GM12878 (cell line): ENCODE data around the gene CCL25. TPM values are rescaled to one million over a fixed set of nuclear protein-coding genes. Genes with fewer than 3 reads are reported as not detected.

ENCODE experiments used
- ATAC-seq: fragments of 200-7000 bp; cut with Tn5 transposase; 3 replicates; pipeline ENCODE4 v1.9.1; 2020; ENCODE audit warnings: mild to moderate bottlenecking, moderate library complexity
- BruUV-seq: library from RNA; stranded (reverse); fragments of 400-500 nt; replicated peaks from 2 replicates; lab custom pipeline; 2021; lab: Mats Ljungman, UMichigan
- CTCF ChIA-PET: fragments of 300-600 bp; sonication (Branson Sonifier 250); formaldehyde crosslinking; extraction: SDS; loops from one replicate; lab custom pipeline; 2021; ENCODE audit warnings: inconsistent platforms; lab: Yijun Ruan, JAX
- POLR2A ChIA-PET: fragments of 350-600 bp; formaldehyde crosslinking; extraction: SDS; loops from one replicate; lab custom pipeline; 2021; ENCODE audit warnings: inconsistent platforms; lab: Charles Lee
- RAD21 ChIA-PET: fragments of 300-600 bp; sonication (Branson Sonifier 250); formaldehyde crosslinking; loops from one replicate; lab custom pipeline; 2023; ENCODE audit warnings: antibody characterized with exemption; ENCODE audit not compliant: unreplicated experiment; lab: Charles Lee
- SMC1A ChIA-PET: fragments of 300-600 bp; sonication (Branson Sonifier 250); formaldehyde crosslinking; loops from one replicate; lab custom pipeline; 2023; ENCODE audit not compliant: unreplicated experiment, uncharacterized antibody; lab: Charles Lee
- DNase-seq: peaks from one replicate; pipeline ENCODE4 v3.0.0-alpha.2; 2011; ENCODE audit warnings: low read depth, low spot score
- FAIRE-seq: peaks from 3 replicates; lab custom pipeline; 2011; peaks lifted over from hg19 to GRCh38; lab: Jason Lieb, UNC
- H2AFZ ChIP-seq: 2 replicates; pipeline ENCODE4 v1.6.0; 2011; ENCODE audit warnings: low read depth, low read length, control low read depth; ENCODE audit not compliant: control insufficient read depth
- H3K27ac ChIP-seq: 2 replicates; pipeline ENCODE4 v1.5.1; 2011; ENCODE audit warnings: control low read depth; ENCODE audit not compliant: control insufficient read depth, insufficient read depth
- H3K27me3 ChIP-seq, 2 experiments: replicated peaks in 1 of 2; 2 replicates each; pipeline versions ENCODE4 v1.6.0 to v1.6.1; 2011; ENCODE audit warnings: low read length in 1 of 2; ENCODE audit not compliant: control insufficient read depth in 2 of 2, insufficient read depth in 2 of 2
- H3K36me3 ChIP-seq, 2 experiments: 2 replicates each; pipeline ENCODE4 v1.5.1; 2011; ENCODE audit warnings: low read length in 1 of 2; ENCODE audit not compliant: control insufficient read depth in 2 of 2, insufficient read depth in 2 of 2
- H3K4me1 ChIP-seq: 2 replicates; pipeline ENCODE4 v1.6.1; 2011; ENCODE audit warnings: mild to moderate bottlenecking, low read length, moderate library complexity, mixed read lengths; ENCODE audit not compliant: control insufficient read depth, insufficient read depth
- H3K4me2 ChIP-seq: 2 replicates; pipeline ENCODE4 v1.6.0; 2011; ENCODE audit warnings: control low read depth; ENCODE audit not compliant: control insufficient read depth, insufficient read depth
- H3K4me3 ChIP-seq: fragments of 200-600 bp; sonication (generic); 2 replicates; pipeline ENCODE4 v1.5.1; 2016
- H3K79me2 ChIP-seq: 2 replicates; pipeline ENCODE4 v1.6.0; 2011; ENCODE audit warnings: low read length; ENCODE audit not compliant: control insufficient read depth, insufficient read depth
- H3K9ac ChIP-seq: 2 replicates; pipeline ENCODE4 v1.8.0; 2011; ENCODE audit warnings: low read length, control low read depth, mixed read lengths; ENCODE audit not compliant: control insufficient read depth, insufficient read depth
- H3K9me3 ChIP-seq: replicated peaks from 3 replicates; pipeline ENCODE4 v1.5.1; 2011; ENCODE audit warnings: mild to moderate bottlenecking, low read length; ENCODE audit not compliant: control insufficient read depth, insufficient read depth
- H4K20me1 ChIP-seq: 2 replicates; pipeline ENCODE4 v1.6.0; 2011; ENCODE audit not compliant: control insufficient read depth, insufficient read depth
- CBFB ChIP-seq: IDR thresholded peaks from 2 replicates; pipeline ENCODE4 v1.6.1; 2016; ENCODE audit warnings: antibody characterized with exemption, low read depth
- CEBPB ChIP-seq, 2 experiments: fragments of 150-350 bp in 1 of 2; IDR thresholded peaks; 2 replicates each; pipeline ENCODE4 v1.6.1; 2012 to 2014; ENCODE audit warnings: low read depth in 2 of 2, low read length in 2 of 2, borderline replicate concordance in 1 of 2, inconsistent platforms in 1 of 2
- IRF5 ChIP-seq: fragments of 450-650 bp; IDR thresholded peaks from 2 replicates; pipeline ENCODE4 v1.6.1; 2017; ENCODE audit warnings: borderline replicate concordance
- KLF5 ChIP-seq: fragments of 450-650 bp; IDR thresholded peaks from 2 replicates; pipeline ENCODE4 v1.6.1; 2014; ENCODE audit warnings: mild to moderate bottlenecking; ENCODE audit not compliant: partially characterized antibody
- MTA2 ChIP-seq: fragments of 450-650 bp; IDR thresholded peaks from 2 replicates; pipeline ENCODE4 v1.6.1; 2016; ENCODE audit warnings: low read depth, mild to moderate bottlenecking, moderate library complexity
- NFXL1 ChIP-seq: fragments of 450-650 bp; IDR thresholded peaks from 2 replicates; pipeline ENCODE4 v1.6.1; 2017; ENCODE audit warnings: antibody characterized with exemption, mild to moderate bottlenecking, borderline replicate concordance
- NKRF ChIP-seq: fragments of 450-650 bp; conservative IDR thresholded peaks from 2 replicates; pipeline ENCODE4 v1.6.1; 2017; ENCODE audit warnings: mild to moderate bottlenecking, moderate library complexity
- NR2C1 ChIP-seq: fragments of 450-650 bp; IDR thresholded peaks from 2 replicates; pipeline ENCODE4 v1.6.1; 2017; ENCODE audit warnings: antibody characterized with exemption, mild to moderate bottlenecking, moderate library complexity
- PBX3 ChIP-seq: IDR thresholded peaks from 2 replicates; pipeline ENCODE4 v1.6.1; 2011; ENCODE audit warnings: mild to moderate bottlenecking, low read depth, low read length, moderate library complexity; ENCODE audit not compliant: insufficient replicate concordance
- POLR2A ChIP-seq: IDR thresholded peaks from 2 replicates; pipeline ENCODE4 v1.6.1; 2011; ENCODE audit warnings: low read depth, mild to moderate bottlenecking, low read length
- POLR2AphosphoS2 ChIP-seq: IDR thresholded peaks from 2 replicates; pipeline ENCODE4 v1.6.1; 2011; ENCODE audit warnings: low read depth, mild to moderate bottlenecking, low read length, improper control_type of control experiment, moderate library complexity
- POU2F2 ChIP-seq: IDR thresholded peaks from 3 replicates; pipeline ENCODE4 v1.6.1; 2011; ENCODE audit warnings: low read depth, mild to moderate bottlenecking, low read length, borderline replicate concordance
- RCOR1 ChIP-seq: conservative IDR thresholded peaks from 2 replicates; pipeline ENCODE4 v1.6.1; 2012; ENCODE audit warnings: low read depth, low read length, improper control_type of control experiment
- SMAD5 ChIP-seq: IDR thresholded peaks from 2 replicates; pipeline ENCODE4 v1.6.1; 2016; ENCODE audit warnings: antibody characterized with exemption, low read depth
- SMARCA5 ChIP-seq: fragments of 450-650 bp; IDR thresholded peaks from 2 replicates; pipeline ENCODE4 v1.6.1; 2017; ENCODE audit warnings: mild to moderate bottlenecking
- TAF1 ChIP-seq: IDR thresholded peaks from 2 replicates; pipeline ENCODE4 v1.6.1; 2011; ENCODE audit warnings: mild to moderate bottlenecking, low read depth, low read length, borderline replicate concordance
- TCF12 ChIP-seq: IDR thresholded peaks from 2 replicates; pipeline ENCODE4 v1.6.1; 2011; ENCODE audit warnings: low read depth, mild to moderate bottlenecking, low read length
- WRNIP1 ChIP-seq: IDR thresholded peaks from 2 replicates; pipeline ENCODE4 v1.6.1; 2011; ENCODE audit warnings: low read depth, low read length, improper control_type of control experiment, borderline replicate concordance
- ZNF24 ChIP-seq: fragments of 450-650 bp; IDR thresholded peaks from 2 replicates; pipeline ENCODE4 v1.6.1; 2017; ENCODE audit warnings: antibody characterized with exemption, mild to moderate bottlenecking
- WGBS: methylation state at CpG from one replicate; pipeline ENCODE4 v1.1.6; 2016; ENCODE audit warnings: low lambda C conversion rate; ENCODE audit not compliant: insufficient replicate concordance, insufficient coverage; ENCODE audit errors: missing lambda C conversion rate; 5-methylcytosine and 5-hydroxymethylcytosine counted together
- in situ Hi-C: fragments of 300-500 bp; cut with MboI; formaldehyde crosslinking; loops from 9 replicates; pipeline ENCODE4 v1.14.3; 2018; ENCODE audit warnings: mixed read lengths
- intact Hi-C: fragments of 100-400 bp; cut with micrococcal nuclease; formaldehyde crosslinking; loops from one replicate; pipeline ENCODE4 v1.14.2; 2022; ENCODE audit not compliant: unreplicated experiment
- polyA plus RNA-seq, 11 experiments: library from polyadenylated mRNA; depleted of rRNA in 4 of 11; unstranded in 6 of 11; stranded (reverse) in 5 of 11; fragments of >200 nt; fragmentation: Nextera tagmentation in 4 of 11; fragmentation: Illumina TruSeq in 1 of 11; extraction: Ambion mirVana in 4 of 11; extraction: Trizol in 1 of 11; gene quantifications; 1 replicate in 1 of 11; 2 replicates in 10 of 11; pipeline versions ENCODE4 v1.2.1 to v1.2.3, GENCODE V29; 2011 to 2016; ENCODE audit warnings: inconsistent platforms in 2 of 11, missing spikeins in 2 of 11, low read depth in 1 of 11
- total RNA-seq, 4 experiments: library from RNA; depleted of rRNA in 3 of 4; stranded (reverse); fragments of >200 nt in 3 of 4; fragmentation: Illumina TruSeq in 1 of 4; extraction: Trizol in 1 of 4; gene quantifications; 2 replicates each; pipeline versions ENCODE4 v1.2.1 to v1.2.3, GENCODE V29; 2013 to 2021

CCL25 gene
- total and polyA plus RNA-seq, 10 of the 15 experiments (the other 5 are each of a cell fraction or from before 2014, with no cell fraction given), result 0.53 to 12.0 (median 8.3) TPM

GRCh38 chr19:8004001-8004400, 48.6 kb upstream of the CCL25 start:
- POLR2A ChIA-PET, result no interaction called here
- no peak for ATAC-seq
- peaks cover 12% of the 10 kb centered on the region for H4K20me1 ChIP-seq

More at GRCh38 chr19:8004001-8004400, 48.6 kb upstream of the CCL25 start:
- in situ Hi-C loops (no loop called here), intact Hi-C loops (loop anchor here (5.0 kb wide), 1 partner anchor 48 kb away; the partner anchor contains the start of gene CCL25)
- no peak for FAIRE-seq
- DNase-seq, result no peak
- H3K27me3 ChIP-seq, result no peaks in the 10 kb centered on the region
- peak overlapping the region; percentile 76; the same call in 1 of the 2 replicates for H3K9ac ChIP-seq
- ChIA-PET SMC1A (interaction anchor here (1.6 to 5.7 kb wide), 2 partner anchors 25 to 60 kb away, joined by 3 to 29 read pairs; partner anchors contain the start of gene TIMM44), CTCF (interaction anchor here (0.6 to 7.8 kb wide), 4 partner anchors 9 to 340 kb away, joined by 3 to 55 read pairs (median 8); partner anchors contain the start of gene TIMM44), RAD21 (interaction anchor here (0.6 to 3.0 kb wide), 2 partner anchors 60 kb away, joined by 3 to 16 read pairs; partner anchors contain the start of gene TIMM44)
- peaks cover 27% of the 10 kb centered on the region for H3K4me1 ChIP-seq
- no peak overlapping the region for H2AFZ ChIP-seq
- peak overlapping the region; percentile 92 for H3K4me3 ChIP-seq
- peak overlapping the region; percentile 85 for H3K4me2 ChIP-seq
- no peak for TF ChIP-seq NR2C1
- no peak for TF ChIP-seq SMARCA5
- no peak for TF ChIP-seq SMAD5
- no peak for TF ChIP-seq POLR2AphosphoS2
- no peak for TF ChIP-seq TAF1
- no peak for TF ChIP-seq IRF5
- TF ChIP-seq NFXL1, result no peak
- no peak for TF ChIP-seq TCF12
- TF ChIP-seq KLF5, result no peak
- TF ChIP-seq RCOR1, result no peak
- no peak for TF ChIP-seq CBFB
- no peak for TF ChIP-seq PBX3
- no peak for TF ChIP-seq ZNF24
- TF ChIP-seq POLR2A, result no peak
- no peak for TF ChIP-seq MTA2
- no peak for TF ChIP-seq CEBPB (IDR thresholded peaks at IDR 0.05; ENCODE audit: borderline replicate concordance in 1 of 2, low read depth in 2 of 2, low read length in 2 of 2)
- no peak for TF ChIP-seq WRNIP1
- TF ChIP-seq POU2F2, result no peak
- no peak for TF ChIP-seq NKRF
- H3K79me2 ChIP-seq, result peaks cover 69% of the 10 kb centered on the region
- no peaks in the 10 kb centered on the region for H3K9me3 ChIP-seq
- H3K27ac ChIP-seq, result peak overlapping the region; percentile 69; the same call in 1 of the 2 replicates
- BruUV-seq, result TSS peak; percentile 77
- WGBS, result 53% methylated on average over 6 of the region's 6 CpGs
- H3K36me3 ChIP-seq, result peaks cover 0 to 4% of the 10 kb centered on the region in 2 experiments; a peak in 3 of 4 replicates
